ENCODE data around the gene E4F1. TPM values are rescaled to one million over a fixed set of nuclear protein-coding genes. Genes with fewer than 3 reads are reported as not detected.

Gene E4F1
- polyA plus RNA-seq, 1 donor, result 16.4 TPM

- DNase-seq, result no peak
These were observed 15.5 kb upstream of the E4F1 start for GRCh38 chr16:2207872-2208271.

DNA sequence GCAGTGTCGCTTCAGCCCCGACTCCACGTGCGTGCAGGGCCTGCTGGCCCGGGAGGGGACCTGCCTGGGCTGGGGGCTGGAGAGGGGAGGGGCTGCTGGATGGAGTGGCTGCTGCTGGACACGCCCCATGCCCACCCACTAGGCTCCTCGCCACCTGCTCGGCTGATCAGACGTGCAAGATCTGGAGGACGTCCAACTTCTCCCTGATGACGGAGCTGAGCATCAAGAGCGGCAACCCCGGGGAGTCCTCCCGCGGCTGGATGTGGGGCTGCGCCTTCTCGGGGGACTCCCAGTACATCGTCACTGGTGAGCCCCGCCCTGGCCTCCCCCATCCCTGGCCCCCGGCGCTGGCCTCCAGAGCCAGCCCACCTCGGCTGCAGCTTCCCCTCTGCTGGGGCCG, 15.1 kb upstream of the E4F1 start:
- no peak for DNase-seq

DNA sequence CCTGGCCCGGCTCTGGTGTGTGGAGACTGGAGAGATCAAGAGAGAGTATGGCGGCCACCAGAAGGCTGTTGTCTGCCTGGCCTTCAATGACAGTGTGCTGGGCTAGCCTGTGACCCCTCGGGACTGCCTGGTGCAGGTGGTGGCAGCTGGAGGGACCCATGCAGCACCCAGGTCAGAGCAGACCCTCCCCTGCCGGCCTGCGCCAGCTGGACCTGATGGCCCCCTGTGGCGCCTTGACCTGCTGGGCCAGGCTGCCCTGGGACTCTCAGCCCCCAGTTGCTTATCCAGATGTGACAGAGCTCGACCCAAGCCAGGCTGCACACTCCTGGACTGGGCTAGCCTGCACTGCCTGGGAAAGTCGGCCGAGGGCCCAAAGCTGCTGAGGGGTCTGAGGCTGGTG, 14.6 kb upstream of the E4F1 start:
- DNase-seq, result no peak

- DNase-seq, result no peak
These were observed 14.0 kb upstream of the E4F1 start for GRCh38 chr16:2209258-2210008.

DNA sequence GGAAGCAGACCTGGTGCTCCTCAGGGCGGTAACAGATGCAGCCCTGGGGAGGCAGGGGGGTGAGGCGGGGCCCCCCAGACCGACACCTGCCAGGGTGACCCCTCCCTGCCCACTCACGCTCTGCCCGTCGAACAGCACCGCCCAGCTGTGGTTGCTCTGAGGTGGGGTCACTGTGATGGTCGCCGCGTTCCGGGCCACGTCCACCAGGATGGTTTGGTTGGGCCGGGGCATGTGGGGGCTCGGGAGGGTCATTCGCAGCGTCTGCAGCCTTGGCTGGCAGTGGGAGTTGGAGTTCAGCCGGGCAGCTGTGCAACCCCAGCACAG, 13.4 kb upstream of the E4F1 start:
- DNase-seq, result no peak

- DNase-seq, result no peak
These were observed 12.7 kb upstream of the E4F1 start, which contains the start of gene BRICD5 for GRCh38 chr16:2210386-2211365. Gene BRICD5, minus strand, starts transcription at chr16:2210863. Its CDS starts 30 bp downstream, at chr16:2210833.

DNA sequence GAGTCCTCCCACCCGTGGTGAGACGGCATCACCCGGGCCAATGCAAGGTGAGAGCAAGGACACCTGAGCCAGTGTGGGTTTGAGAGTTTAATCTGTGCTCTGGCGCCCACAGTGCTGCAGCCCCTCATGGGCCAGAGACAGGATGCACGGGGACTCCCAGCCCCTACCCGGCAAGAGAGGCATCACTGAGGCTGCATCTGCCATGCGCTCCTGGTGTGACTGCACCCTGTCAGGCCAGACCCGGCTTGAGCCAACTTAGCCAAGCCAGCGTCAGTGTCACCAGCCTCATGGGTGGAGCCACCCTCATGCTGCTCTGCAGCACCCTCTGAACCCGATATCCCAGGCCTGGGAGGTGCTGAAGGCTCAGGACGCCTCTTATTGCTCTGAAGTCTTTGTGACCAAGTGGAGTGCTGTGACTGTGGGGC, 11.5 kb upstream of the E4F1 start:
- no peak for DNase-seq

GRCh38 chr16:2212362-2213324, 10.7 kb upstream of the E4F1 start:
- no peak for DNase-seq

DNA sequence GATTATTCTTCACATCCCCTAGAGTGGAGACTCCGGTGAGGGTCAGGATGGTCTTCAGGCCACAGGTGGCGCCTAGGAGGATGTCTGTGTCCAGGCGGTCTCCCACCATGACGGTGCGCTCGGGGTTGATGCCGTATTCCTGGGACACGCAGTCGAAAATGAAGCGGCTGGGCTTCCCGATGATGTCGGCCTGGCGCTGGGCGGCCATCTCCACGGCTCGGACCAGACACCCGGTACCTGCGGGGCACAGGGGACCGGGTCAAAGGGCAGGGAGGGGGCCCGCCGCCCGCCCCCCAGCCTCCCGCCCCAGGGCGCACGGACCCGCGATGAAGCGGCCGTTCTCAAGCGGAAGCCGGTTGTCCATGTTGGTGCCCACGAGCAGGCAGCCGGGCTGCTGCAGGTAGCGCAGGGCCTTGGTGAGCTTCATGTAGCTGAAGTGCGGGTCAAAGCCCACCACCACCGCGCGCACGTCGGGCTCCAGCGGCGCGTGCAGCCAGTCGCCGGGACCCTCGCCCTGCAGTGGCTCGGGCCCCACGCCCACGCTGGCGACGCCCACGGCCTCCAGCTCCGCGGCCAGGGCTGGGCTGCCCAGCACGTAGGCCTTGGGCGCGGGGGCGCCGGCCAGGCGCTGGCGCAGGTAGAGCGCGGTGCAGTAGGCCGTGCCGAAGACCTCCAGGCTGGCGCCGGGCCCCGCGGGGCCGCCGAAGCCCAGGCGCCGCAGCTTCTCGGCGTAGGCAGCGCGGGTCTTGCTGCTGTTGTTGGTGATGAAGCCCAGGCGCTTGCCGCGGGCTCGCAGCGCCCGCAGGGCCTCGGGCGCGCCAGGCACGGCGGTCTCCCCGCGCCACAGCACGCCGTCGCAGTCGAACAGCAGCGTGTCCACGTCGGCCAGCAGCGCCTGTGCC, 9.3 kb upstream of the E4F1 start:
- DNase-seq, result no peak

GRCh38 chr16:2214719-2214968, 8.7 kb upstream of the E4F1 start, which contains the start of gene PGP:
Gene PGP, minus strand, starts transcription at chr16:2214840. Its CDS starts 63 bp downstream, at chr16:2214777.
- no peak for DNase-seq

GRCh38 chr16:2216330-2216729, 7.1 kb upstream of the E4F1 start:
- no peak for DNase-seq

DNA sequence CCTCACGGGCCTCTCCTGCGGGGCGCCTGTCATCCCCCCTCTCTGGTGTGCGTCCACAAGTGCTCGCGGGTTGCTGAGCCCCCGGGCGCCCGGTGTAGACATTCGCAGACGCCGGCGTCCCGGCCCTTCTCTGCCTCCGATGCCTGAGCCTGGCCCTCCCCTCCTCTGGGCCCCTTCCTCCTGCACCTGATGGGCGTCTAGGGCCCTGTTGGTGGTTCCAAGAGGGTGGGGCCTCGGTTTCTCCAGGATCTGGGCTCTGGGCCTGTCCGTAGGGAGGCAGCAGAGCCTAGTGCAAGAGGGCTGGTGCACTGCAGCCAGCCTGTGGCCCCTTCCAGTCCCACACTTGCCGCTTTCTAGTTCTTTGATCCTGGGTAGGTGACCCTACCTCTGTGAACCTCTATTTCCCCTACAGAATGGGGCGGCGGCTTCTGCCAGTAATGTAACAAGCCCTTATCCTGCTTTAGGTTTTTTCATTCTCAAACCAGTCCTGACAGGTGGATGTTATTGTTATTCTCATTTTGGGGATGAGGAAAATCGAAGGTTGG, 623 bp downstream of the E4F1 start:
- DNase-seq, result no peak

DNA sequence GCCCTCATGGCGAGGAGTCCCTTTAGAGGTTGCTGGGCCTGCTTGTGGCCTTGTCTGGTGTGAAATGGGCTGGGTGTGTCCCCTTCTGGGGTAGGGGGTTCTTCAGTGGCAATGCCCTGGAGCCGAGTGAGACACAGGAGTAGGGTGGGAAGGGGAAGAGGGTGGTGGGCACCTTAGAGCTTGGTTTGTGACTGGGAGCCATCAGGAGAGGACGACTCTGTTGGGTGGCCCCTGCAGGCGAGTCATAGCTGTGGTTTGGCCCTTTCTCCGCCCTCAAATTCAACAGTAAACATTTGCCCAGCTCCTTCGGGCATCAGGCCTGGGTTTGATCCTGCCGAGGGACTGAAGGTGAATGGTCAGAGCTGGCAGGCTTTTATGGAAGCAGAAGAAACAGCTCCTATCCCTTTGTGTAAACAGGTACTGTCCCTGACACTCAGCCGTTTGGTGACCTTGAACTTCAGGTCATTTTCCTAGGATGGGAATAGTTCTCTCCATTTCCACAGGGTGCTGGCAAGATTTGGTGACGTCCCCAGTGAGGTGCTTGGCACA, 2.9 kb downstream of the E4F1 start:
- no peak for DNase-seq

- no peak for DNase-seq
These were observed 3.5 kb downstream of the E4F1 start for GRCh38 chr16:2226918-2227317.

- no peak for DNase-seq
These were observed 4.9 kb downstream of the E4F1 start for GRCh38 chr16:2228161-2228824.

- DNase-seq, result no peak
These were observed 5.7 kb downstream of the E4F1 start for GRCh38 chr16:2229091-2229490.

GRCh38 chr16:2229632-2230250, 6.3 kb downstream of the E4F1 start:
- no peak for DNase-seq

DNA sequence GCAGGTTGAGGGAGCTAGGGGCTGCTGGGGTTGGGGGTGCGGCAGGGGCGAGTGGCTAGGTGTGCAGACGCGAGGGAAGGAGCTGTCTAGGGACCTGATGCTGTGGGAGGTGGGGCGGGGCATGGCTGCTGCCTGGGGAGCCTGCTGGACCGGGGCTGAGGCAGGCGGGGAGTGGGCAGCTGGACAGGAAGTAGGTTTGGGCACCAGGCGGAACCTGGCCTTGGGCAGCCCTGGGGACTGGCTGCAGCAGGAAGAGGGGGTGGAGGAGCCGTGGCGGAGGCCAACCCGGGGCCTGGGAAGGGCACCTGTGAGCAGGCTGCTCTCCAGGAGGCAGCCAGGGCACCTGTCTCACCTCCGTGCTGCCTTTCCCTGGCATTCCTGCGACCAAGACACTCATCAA, 7.0 kb downstream of the E4F1 start:
- no peak for DNase-seq

DNA sequence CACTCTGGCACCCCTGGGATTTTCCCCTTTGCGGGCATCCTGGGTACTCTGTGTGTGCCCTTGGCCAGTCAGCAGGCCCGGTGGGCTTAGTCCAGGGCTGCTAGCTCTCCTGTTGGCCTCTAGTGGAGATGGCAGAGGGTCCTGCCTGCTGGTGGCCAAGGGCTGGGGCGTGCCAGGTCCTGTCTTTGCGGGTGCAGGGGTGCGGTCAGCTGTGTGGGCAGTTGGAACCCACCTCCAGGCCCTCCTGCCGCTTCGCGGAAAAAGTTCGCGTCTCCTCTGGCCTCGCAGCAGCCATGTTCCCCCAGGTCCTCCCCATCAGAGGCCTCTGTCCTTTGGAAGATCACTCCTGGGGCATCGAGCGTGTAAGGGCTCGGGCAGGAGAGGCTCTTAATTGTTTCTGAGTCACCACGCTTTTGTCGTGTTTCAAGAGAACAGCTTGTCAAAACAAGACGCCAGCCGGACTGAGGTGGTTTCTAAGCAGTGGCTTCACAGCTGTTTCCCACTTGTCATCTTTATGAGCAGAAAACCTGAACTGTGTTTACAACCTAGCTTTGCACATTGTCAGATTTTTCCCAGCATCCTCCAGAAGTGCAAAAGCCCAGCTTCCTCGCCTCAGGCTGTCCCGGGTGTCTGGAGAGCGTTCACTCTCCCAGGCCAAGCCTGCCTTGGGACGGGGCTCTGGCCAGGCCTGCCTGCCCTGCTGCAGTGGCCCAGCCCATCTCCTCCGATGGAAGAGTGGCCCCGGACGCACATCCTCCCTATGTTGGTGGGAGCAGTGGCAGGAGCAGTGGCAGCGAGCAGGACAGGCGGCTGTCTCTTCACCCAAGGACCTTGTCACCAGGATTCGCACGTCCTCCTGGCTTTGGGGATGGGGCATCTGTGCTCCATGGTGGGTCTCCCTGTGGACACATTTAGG, 7.9 kb downstream of the E4F1 start:
- no peak for DNase-seq
